ENCODE results near the gene JADE3. TPM values are rescaled to one million over a fixed set of nuclear protein-coding genes. Genes with fewer than 3 reads are reported as not detected.

JADE3 gene
- total RNA-seq, 4 donors from 2014 or later, result 5.5 to 10.2 (median 9.3) TPM

GRCh38 chrX:47030339-47030738, 118.1 kb downstream of the JADE3 start:
- no peaks in the 10 kb centered on the region for H3K36me3 ChIP-seq
- no peak overlapping the region for H3K27ac ChIP-seq
- TF ChIP-seq, protein P1, sequence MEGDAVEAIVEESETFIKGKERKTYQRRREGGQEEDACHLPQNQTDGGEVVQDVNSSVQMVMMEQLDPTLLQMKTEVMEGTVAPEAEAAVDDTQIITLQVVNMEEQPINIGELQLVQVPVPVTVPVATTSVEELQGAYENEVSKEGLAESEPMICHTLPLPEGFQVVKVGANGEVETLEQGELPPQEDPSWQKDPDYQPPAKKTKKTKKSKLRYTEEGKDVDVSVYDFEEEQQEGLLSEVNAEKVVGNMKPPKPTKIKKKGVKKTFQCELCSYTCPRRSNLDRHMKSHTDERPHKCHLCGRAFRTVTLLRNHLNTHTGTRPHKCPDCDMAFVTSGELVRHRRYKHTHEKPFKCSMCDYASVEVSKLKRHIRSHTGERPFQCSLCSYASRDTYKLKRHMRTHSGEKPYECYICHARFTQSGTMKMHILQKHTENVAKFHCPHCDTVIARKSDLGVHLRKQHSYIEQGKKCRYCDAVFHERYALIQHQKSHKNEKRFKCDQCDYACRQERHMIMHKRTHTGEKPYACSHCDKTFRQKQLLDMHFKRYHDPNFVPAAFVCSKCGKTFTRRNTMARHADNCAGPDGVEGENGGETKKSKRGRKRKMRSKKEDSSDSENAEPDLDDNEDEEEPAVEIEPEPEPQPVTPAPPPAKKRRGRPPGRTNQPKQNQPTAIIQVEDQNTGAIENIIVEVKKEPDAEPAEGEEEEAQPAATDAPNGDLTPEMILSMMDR (IDR thresholded peaks at IDR 0.05), result peak; percentile 28 to 58 (median 44)
- TF ChIP-seq POLR2AphosphoS5 (IDR thresholded peaks at IDR 0.05), result no peak
- no peak overlapping the region for H3K4me3 ChIP-seq
- H3K27me3 ChIP-seq, result no peaks in the 10 kb centered on the region
- no peaks in the 10 kb centered on the region for H3K9me3 ChIP-seq
- ATAC-seq, result no peak
- H3K4me1 ChIP-seq, result no peaks in the 10 kb centered on the region

GRCh38 chrX:47047989-47048388, 135.8 kb downstream of the JADE3 start:
- no peak for ATAC-seq
- Histone ChIP-seq H3K4me3 (no peak overlapping the region), H3K9me3 (no peaks in the 10 kb centered on the region), H3K4me1 (no peaks in the 10 kb centered on the region), H3K36me3 (no peaks in the 10 kb centered on the region), H3K27me3 (no peaks in the 10 kb centered on the region), H3K27ac (no peak overlapping the region)
- no peak for TF ChIP-seq EP300 (IDR thresholded peaks at IDR 0.05)
- TF ChIP-seq, protein P1 (IDR thresholded peaks at IDR 0.05), result no peak
- TF ChIP-seq POLR2AphosphoS5 (IDR thresholded peaks at IDR 0.05), result no peak
- no peak for TF ChIP-seq POLR2A (IDR thresholded peaks at IDR 0.05)
- WGBS, 2 donors (ENCODE audit: low coverage in 1 of 2), result 55 to 80% methylated on average over 1 to 4 of the region's 5 CpGs

GRCh38 chrX:47059142-47059874, 147.1 kb downstream of the JADE3 start:
- Histone ChIP-seq H3K36me3 (peaks cover 0 to 25% of the 10 kb centered on the region in 2 donors), H3K4me3 (no peak overlapping the region), H3K27me3 (no peaks in the 10 kb centered on the region), H3K9me3 (no peaks in the 10 kb centered on the region), H3K27ac (no peak overlapping the region), H3K4me1 (no peaks in the 10 kb centered on the region)
- 73 to 83% methylated on average over 1 of the region's 1 CpG for WGBS, 2 donors (ENCODE audit: low coverage in 1 of 2)
- no peak for ATAC-seq
- TF ChIP-seq POLR2AphosphoS5 (IDR thresholded peaks at IDR 0.05) (no peak), EP300 (IDR thresholded peaks at IDR 0.05) (no peak), POLR2A (IDR thresholded peaks at IDR 0.05) (no peak)
- TF ChIP-seq, protein P1 (IDR thresholded peaks at IDR 0.05), result no peak

GRCh38 chrX:47060708-47061107, 148.5 kb downstream of the JADE3 start:
- H3K4me1 ChIP-seq, result no peaks in the 10 kb centered on the region
- no peaks in the 10 kb centered on the region for H3K27me3 ChIP-seq
- peaks cover 0 to 18% of the 10 kb centered on the region in 2 donors for H3K36me3 ChIP-seq
- ATAC-seq, result no peak
- no peak overlapping the region for H3K27ac ChIP-seq
- no peak overlapping the region for H3K4me3 ChIP-seq
- TF ChIP-seq, protein P1 (IDR thresholded peaks at IDR 0.05), result no peak
- TF ChIP-seq POLR2AphosphoS5 (IDR thresholded peaks at IDR 0.05), result no peak
- no peak for TF ChIP-seq POLR2A (IDR thresholded peaks at IDR 0.05)
- no peak for TF ChIP-seq EP300 (IDR thresholded peaks at IDR 0.05)
- no peaks in the 10 kb centered on the region for H3K9me3 ChIP-seq
- 77% methylated on average over 2 of the region's 2 CpGs; no CpG with 5 or more reads in 1 of the 2 donors for WGBS, 2 donors (ENCODE audit: low coverage in 1 of 2)

DNA sequence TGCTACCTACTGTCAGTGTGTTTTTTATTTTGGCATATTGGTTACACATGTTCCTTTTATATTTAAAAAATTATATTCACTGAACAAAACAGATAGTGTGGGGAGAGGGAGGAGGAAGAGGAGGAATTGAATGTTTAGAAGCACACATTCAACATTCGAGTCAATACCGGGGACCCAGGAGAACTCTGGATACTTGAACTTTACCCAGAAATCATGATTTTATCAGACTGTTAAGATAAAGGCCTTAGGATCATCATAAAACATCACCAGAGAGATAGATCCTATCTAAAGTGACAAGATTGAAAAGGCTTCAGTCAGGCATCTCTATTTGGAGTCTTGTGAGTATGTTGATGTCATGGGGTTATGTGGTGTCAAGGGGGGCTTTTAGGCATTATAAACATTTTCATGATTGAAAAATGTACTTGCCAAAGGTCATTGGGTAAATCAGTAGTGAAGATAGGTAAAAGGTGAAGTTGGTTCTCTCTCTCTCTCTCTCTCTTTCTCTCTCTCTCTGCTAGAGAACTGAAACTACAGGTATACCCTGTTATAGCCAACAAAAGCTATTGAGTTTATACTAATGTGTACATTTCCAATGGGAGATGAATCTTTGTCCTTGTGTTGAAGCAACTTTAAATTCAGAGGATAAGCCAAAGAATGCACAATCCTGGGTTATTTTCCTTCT, 149.2 kb downstream of the JADE3 start:
- TF ChIP-seq EP300 (IDR thresholded peaks at IDR 0.05) (no peak), POLR2A (IDR thresholded peaks at IDR 0.05) (no peak), POLR2AphosphoS5 (IDR thresholded peaks at IDR 0.05) (no peak)
- TF ChIP-seq, protein P1 (IDR thresholded peaks at IDR 0.05), result no peak
- no peak for ATAC-seq
- H3K36me3 ChIP-seq, result peaks cover 0 to 18% of the 10 kb centered on the region in 2 donors
- H3K4me3 ChIP-seq, result no peak overlapping the region
- no peaks in the 10 kb centered on the region for H3K4me1 ChIP-seq
- H3K27ac ChIP-seq, result no peak overlapping the region
- H3K9me3 ChIP-seq, result no peaks in the 10 kb centered on the region
- H3K27me3 ChIP-seq, result no peaks in the 10 kb centered on the region
- 68 to 92% methylated on average over 2 of the region's 2 CpGs for WGBS, 2 donors (ENCODE audit: low coverage in 1 of 2)
